SK-N-MC (cell line): ENCODE measurements around the gene CMTR1.

Experiments
- EZH2 ChIP-seq: fragments of 200-600 bp; sonication (generic); IDR thresholded peaks from one replicate; pipeline ENCODE4 v1.6.1; 2017; ENCODE audit warnings: antibody characterized with exemption
- POLR2AphosphoS5 ChIP-seq: IDR thresholded peaks from 2 replicates; pipeline ENCODE4 v1.6.1; 2012; ENCODE audit warnings: mild to moderate bottlenecking, low read depth, low read length, borderline replicate concordance

DNA sequence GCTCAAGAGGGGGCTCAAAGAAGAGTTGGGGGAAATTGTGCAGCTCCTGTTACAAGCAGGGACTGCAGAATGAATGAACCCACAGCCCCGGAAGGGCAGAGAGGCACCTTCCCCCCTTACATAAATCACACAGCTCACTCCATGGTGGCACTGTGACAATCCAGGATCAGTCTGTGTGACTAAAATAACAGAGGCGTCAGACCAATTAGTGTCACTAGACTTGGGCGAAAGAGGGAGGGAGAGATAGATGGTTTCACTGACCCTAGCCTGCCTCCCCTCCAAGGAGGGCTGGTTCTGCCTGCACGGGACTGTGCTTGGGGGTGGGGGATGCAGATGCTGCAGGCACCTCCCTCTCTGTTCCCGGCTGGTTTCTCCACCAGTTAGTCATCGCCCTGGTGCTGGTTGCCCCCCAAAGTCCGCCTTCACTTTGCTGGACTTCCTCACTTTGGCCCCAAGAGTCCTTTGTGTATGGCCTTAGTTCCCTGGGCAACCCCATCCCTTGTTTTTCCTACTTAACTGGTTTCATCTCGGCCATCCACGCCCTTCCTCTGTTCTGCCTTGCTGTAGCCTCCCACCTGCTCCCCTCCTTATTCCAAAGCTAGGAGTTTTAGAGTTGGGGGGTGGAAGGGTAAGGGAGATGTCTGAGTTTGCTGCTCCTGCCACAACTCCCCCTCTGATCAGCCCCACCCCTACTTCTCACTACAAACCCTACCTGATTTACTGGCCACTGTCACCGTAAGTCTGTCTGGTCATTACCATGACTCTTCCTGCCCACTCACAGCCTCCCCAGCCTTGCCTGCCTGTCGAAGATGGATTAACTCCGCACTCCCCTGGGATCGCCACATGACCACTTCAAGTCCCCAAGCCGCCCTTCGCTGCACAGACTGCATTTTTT is 48.9 kb downstream of the CMTR1 start:
- 0 out of 2 replicates have a peak, but pooled peaks have one; percentile 9 for TF ChIP-seq POLR2AphosphoS5
- no peak for TF ChIP-seq EZH2
